MCF 10A (cell line): ENCODE results near the gene CLPSL2. TPM values are rescaled to one million over a fixed set of nuclear protein-coding genes. Genes with fewer than 3 reads are reported as not detected.

ENCODE experiments used
- BruUV-seq: library from RNA; stranded (reverse); fragments of 400-500 nt; replicated peaks from 2 replicates; lab custom pipeline; 2021; lab: Mats Ljungman, UMichigan
- CTCF ChIA-PET: fragments of 300-600 bp; sonication (Branson Sonifier 250); formaldehyde crosslinking; extraction: SDS; loops from one replicate; lab custom pipeline; 2021; ENCODE audit warnings: antibody characterized with exemption, inconsistent platforms; lab: Yijun Ruan, JAX
- POLR2A ChIA-PET: fragments of 300-600, 350-650 bp; sonication (Branson Sonifier 250); formaldehyde crosslinking; extraction: SDS; loops from one replicate; lab custom pipeline; 2020; ENCODE audit warnings: antibody characterized with exemption, inconsistent platforms; lab: Yijun Ruan, JAX
- DNase-seq: peaks from one replicate; pipeline ENCODE4 v3.0.0-alpha.2; 2018; ENCODE audit not compliant: unreplicated experiment
- H3K27ac Mint-ChIP-seq: one replicate; pipeline ENCODE4 v1.8.0; 2022; ENCODE audit warnings: mild to moderate bottlenecking, low read depth, mixed read lengths; ENCODE audit not compliant: unreplicated experiment
- H3K27me3 Mint-ChIP-seq: one replicate; pipeline ENCODE4 v1.8.0; 2022; ENCODE audit warnings: mixed read lengths; ENCODE audit not compliant: insufficient read depth, unreplicated experiment
- H3K36me3 Mint-ChIP-seq: one replicate; pipeline ENCODE4 v1.8.0; 2022; ENCODE audit warnings: mild to moderate bottlenecking, moderate library complexity, mixed read lengths; ENCODE audit not compliant: insufficient read depth, unreplicated experiment
- H3K4me1 Mint-ChIP-seq: one replicate; pipeline ENCODE4 v1.8.0; 2022; ENCODE audit warnings: mixed read lengths; ENCODE audit not compliant: insufficient read depth, unreplicated experiment
- H3K4me3 Mint-ChIP-seq: one replicate; pipeline ENCODE4 v1.8.0; 2022; ENCODE audit warnings: mild to moderate bottlenecking, moderate library complexity, mixed read lengths; ENCODE audit not compliant: unreplicated experiment
- H3K9me3 Mint-ChIP-seq: one replicate; pipeline ENCODE4 v1.8.0; 2022; ENCODE audit warnings: mixed read lengths; ENCODE audit not compliant: unreplicated experiment
- intact Hi-C: fragments of 100-400 bp; cut with micrococcal nuclease; formaldehyde crosslinking; loops from 2 replicates; pipeline ENCODE4 v1.14.1; 2022
- total RNA-seq: library from RNA; stranded (reverse); gene quantifications from 2 replicates; pipeline ENCODE4 v1.2.3, GENCODE V29; 2022
- TF ChIP-seq, protein P1 (sequence below): fragments of 200-600 bp; IDR thresholded peaks from one replicate; pipeline ENCODE4 v1.8.0; 2022; ENCODE audit warnings: antibody characterized with exemption, mild to moderate bottlenecking; ENCODE audit not compliant: unreplicated experiment

Gene CLPSL2
- total RNA-seq, 1 experiment from 2014 or later: not detected

DNA sequence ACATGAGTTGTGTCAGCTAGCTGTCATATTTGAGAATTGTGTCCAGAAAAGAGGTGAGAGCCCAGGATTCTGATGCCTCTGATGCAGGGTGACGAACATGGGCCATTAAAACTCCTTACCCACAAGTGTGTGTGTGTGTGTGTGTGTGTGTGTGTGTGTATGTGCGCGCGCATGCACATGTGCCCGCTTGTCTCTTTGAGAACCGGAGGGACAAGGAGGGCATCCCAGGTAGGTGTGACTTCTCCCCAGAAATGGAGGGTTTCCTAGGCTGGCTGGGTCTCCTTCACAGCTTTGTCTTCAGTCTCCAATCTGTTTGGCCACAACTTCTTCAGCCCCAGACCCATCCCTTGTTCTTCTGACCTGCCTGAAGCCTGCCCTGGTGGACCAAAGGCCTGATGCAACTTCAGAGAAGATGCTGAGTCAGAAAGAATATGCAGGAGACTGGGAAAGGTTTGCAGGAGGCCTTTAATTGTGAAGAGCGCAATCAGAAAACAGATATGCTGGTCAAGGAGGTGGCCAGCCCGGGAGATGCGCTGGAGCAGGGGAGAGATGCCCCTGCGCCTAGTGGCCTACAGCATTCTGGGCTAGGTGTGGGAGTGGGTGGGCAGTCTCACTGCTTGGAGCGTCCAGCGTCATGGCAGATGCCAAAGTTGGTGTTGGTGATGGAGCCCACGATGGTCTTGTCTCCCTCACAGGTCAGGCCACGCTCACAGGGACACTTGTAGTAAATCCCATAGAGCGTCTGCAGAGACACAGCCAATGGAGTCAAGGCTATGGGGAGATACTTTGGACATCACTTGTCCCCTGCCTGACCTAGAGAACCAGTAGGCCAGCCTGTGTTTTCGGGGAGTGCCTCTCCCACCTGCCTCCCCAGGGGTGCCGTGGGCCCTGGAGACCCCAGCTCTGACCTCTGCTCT is 18.4 kb downstream of the CLPSL2 start:
- no peak for DNase-seq
- ChIA-PET POLR2A (no interaction called here), CTCF (interaction anchor here (0.7 kb wide), 1 partner anchor 452 kb away, joined by 4 read pairs; the partner anchor contains the start of gene PPARD)
- H3K36me3 Mint-ChIP-seq: no peaks in the 10 kb centered on the region
- no peak overlapping the region for H3K4me3 Mint-ChIP-seq
- TF ChIP-seq, protein P1, sequence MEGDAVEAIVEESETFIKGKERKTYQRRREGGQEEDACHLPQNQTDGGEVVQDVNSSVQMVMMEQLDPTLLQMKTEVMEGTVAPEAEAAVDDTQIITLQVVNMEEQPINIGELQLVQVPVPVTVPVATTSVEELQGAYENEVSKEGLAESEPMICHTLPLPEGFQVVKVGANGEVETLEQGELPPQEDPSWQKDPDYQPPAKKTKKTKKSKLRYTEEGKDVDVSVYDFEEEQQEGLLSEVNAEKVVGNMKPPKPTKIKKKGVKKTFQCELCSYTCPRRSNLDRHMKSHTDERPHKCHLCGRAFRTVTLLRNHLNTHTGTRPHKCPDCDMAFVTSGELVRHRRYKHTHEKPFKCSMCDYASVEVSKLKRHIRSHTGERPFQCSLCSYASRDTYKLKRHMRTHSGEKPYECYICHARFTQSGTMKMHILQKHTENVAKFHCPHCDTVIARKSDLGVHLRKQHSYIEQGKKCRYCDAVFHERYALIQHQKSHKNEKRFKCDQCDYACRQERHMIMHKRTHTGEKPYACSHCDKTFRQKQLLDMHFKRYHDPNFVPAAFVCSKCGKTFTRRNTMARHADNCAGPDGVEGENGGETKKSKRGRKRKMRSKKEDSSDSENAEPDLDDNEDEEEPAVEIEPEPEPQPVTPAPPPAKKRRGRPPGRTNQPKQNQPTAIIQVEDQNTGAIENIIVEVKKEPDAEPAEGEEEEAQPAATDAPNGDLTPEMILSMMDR: no peak
- H3K27ac Mint-ChIP-seq: no peak overlapping the region
- peaks cover 15% of the 10 kb centered on the region for H3K27me3 Mint-ChIP-seq
- H3K4me1 Mint-ChIP-seq: no peaks in the 10 kb centered on the region
- no peaks in the 10 kb centered on the region for H3K9me3 Mint-ChIP-seq
- intact Hi-C loops: no loop called here
- BruUV-seq: no TSS peak

DNA sequence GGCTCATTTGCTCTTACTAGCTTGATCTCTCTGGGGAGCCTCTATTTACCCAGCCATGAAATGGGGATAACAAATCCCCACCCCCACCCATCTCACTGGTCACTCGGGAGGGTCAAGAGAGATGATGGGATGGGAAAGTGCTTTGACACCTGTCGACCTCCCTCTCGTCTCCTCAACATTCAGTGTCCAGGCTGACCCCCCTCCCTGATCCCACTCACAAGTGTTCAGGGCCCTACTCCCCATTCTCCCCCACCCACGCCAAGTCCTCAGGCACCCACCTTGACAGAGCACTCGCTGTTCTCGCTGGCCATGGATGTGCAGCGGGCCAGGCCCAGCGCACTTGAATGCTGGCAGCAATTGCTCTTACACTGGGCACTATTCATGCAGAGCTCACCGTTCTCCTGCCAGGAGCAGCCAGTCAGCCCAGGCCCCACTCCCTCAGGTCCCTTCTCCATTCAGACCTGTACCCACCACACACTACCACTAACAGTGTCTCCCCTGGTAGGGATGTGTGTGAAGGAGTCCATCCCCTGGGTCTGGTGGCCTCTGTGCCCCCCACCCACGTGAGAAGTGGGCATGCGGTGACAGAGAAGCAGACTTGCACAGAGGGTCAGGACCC is 19.2 kb downstream of the CLPSL2 start:
- CTCF ChIA-PET: no interaction called here
- Mint-ChIP-seq H3K36me3 (no peaks in the 10 kb centered on the region), H3K27ac (no peak overlapping the region), H3K4me1 (no peaks in the 10 kb centered on the region), H3K4me3 (no peak overlapping the region), H3K9me3 (no peaks in the 10 kb centered on the region), H3K27me3 (peaks cover 15% of the 10 kb centered on the region)
- POLR2A ChIA-PET: interaction anchor here (3.8 kb wide), 1 partner anchor 8 kb away, joined by 12 read pairs; no protein-coding TSS in a partner anchor
- intact Hi-C loops: no loop called here
- TF ChIP-seq, protein P1: no peak
- DNase-seq: no peak
- no TSS peak for BruUV-seq

DNA sequence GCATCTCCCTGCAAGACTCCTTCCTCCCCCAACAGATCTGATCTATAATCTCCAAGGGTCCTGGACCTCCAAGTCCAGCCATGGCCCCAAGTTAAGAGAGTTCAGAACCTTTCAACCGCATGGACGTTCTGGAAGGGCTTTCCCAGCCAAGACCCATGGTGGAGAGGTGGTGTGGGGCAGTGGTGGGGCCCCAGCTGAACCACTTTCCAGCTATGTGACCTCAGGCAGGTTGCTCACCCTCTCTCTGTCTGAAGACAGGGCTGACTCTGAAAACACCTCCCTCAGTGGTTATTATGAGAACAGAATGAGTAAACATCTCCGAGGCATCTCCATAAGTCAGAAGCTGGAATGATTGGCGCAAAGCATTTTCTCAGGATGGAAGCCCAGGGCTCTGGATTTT is 19.8 kb downstream of the CLPSL2 start:
- Mint-ChIP-seq H3K9me3 (no peaks in the 10 kb centered on the region), H3K27ac (no peak overlapping the region)
- CTCF ChIA-PET: interaction anchor here (0.6 kb wide), 1 partner anchor 33 kb away, joined by 3 read pairs; no protein-coding TSS in a partner anchor

More for the DNA sequence above, 19.8 kb downstream of the CLPSL2 start:
- DNase-seq: no peak
- Mint-ChIP-seq H3K4me1 (no peaks in the 10 kb centered on the region), H3K36me3 (no peaks in the 10 kb centered on the region), H3K4me3 (no peak overlapping the region), H3K27me3 (peaks cover 15% of the 10 kb centered on the region)
- intact Hi-C loops: no loop called here
- POLR2A ChIA-PET: interaction anchor here (3.8 kb wide), 1 partner anchor 9 kb away, joined by 12 read pairs; no protein-coding TSS in a partner anchor
- TF ChIP-seq, protein P1: no peak
- no TSS peak for BruUV-seq
